Measurements from ENCODE around the gene LDB2.

LDB2 gene

DNA sequence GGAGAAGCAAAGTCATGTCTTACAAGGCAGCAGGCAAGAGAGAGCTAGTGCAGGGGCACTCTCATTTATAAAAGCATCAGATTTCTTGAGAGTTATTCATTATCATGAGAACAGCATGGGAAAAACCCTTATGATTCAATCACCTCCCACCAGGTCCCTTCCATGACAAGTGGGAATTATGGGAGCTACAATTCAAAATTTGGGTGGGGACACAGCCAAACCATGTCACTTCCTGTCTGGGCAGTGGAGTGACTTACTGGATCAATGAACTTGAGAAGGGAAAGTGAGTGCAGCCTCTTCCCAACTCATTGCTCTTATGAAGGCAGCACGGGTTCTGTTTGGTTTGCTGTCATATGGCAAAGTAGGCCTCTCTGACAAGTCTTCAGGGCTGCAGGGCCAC is 410.4 kb downstream of the LDB2 start:
- TF ChIP-seq, protein P1, sequence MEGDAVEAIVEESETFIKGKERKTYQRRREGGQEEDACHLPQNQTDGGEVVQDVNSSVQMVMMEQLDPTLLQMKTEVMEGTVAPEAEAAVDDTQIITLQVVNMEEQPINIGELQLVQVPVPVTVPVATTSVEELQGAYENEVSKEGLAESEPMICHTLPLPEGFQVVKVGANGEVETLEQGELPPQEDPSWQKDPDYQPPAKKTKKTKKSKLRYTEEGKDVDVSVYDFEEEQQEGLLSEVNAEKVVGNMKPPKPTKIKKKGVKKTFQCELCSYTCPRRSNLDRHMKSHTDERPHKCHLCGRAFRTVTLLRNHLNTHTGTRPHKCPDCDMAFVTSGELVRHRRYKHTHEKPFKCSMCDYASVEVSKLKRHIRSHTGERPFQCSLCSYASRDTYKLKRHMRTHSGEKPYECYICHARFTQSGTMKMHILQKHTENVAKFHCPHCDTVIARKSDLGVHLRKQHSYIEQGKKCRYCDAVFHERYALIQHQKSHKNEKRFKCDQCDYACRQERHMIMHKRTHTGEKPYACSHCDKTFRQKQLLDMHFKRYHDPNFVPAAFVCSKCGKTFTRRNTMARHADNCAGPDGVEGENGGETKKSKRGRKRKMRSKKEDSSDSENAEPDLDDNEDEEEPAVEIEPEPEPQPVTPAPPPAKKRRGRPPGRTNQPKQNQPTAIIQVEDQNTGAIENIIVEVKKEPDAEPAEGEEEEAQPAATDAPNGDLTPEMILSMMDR (IDR thresholded peaks at IDR 0.05; ENCODE audit: low read depth, low read length): no peak
- in situ Hi-C loops (cut with HindIII; ENCODE audit: low sequenced_read_pairs): no loop called here
- DNase-seq (ENCODE audit: low read depth, low spot score): no peak
- no peak overlapping the region for H3K4me3 ChIP-seq (ENCODE audit: low read depth, low read length)

DNA sequence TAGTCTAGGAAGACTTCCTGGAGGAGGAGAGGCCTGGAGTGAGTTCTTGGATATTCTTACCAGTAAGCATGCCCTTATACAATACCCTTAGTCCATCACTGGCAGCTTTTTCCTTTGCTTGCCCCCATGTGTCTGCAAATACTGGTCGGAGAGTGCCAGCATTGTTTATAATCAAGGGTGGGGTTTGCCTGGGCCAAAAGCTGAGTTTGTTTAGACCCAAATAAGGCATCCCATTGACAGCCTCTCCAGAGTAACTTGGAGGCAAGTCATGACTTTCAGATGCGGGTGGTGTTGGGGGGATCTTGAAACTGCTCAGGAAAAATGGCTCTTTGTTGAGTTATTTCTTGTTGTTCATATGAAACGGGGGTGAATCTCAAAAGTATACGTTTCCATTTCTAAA is 413.7 kb downstream of the LDB2 start:
- no peak overlapping the region for H3K4me3 ChIP-seq (ENCODE audit: low read depth, low read length)
- no peak for DNase-seq (ENCODE audit: low read depth, low spot score)
- TF ChIP-seq, protein P1 (IDR thresholded peaks at IDR 0.05; ENCODE audit: low read depth, low read length): no peak
- in situ Hi-C loops (cut with HindIII; ENCODE audit: low sequenced_read_pairs): no loop called here

DNA sequence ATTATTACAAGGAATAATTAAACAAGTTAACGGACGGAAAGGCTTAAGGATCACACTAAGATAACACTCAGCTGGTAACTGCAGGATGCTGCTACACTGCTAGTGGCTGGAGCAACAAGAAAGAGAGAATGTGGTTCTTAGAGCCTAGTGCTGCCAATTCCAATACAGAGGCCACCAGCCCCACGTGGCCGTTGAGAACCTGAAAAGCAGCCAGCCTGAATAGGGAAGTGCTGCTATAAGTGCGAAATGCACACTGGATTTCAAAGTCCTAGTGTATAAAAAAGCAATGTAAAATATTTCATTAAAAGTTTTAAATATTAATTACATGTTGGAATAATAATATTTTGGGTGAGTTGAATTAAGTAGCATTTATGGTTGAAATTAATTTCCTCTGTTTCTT is 414.9 kb downstream of the LDB2 start:
- DNase-seq (ENCODE audit: low read depth, low spot score): no peak
- in situ Hi-C loops (cut with HindIII; ENCODE audit: low sequenced_read_pairs): no loop called here
- H3K4me3 ChIP-seq (ENCODE audit: low read depth, low read length): no peak overlapping the region
- TF ChIP-seq, protein P1 (IDR thresholded peaks at IDR 0.05; ENCODE audit: low read depth, low read length): no peak

DNA sequence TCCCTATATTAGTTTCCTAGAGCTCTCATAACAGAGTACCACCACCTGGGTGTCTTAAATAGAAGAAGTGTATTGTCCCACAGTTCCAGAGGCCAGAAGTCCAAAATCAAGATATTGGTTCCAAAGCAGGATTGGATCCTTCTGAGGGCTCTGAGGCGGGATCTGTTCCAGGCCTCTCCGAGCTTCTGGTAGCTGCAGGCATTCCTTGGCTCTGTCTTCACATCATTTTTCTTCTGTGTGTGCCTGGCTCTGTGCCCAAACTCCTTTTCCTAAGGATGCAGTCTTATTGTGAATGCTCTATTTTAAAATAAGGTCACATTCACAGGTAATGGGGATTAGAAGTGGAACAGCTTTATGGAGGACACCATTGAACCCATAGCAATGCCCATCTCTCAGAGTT is 418.4 kb downstream of the LDB2 start:
- in situ Hi-C loops (cut with HindIII; ENCODE audit: low sequenced_read_pairs): no loop called here
- no peak for DNase-seq (ENCODE audit: low read depth, low spot score)
- no peak overlapping the region for H3K4me3 ChIP-seq (ENCODE audit: low read depth, low read length)
- TF ChIP-seq, protein P1 (IDR thresholded peaks at IDR 0.05; ENCODE audit: low read depth, low read length): no peak

DNA sequence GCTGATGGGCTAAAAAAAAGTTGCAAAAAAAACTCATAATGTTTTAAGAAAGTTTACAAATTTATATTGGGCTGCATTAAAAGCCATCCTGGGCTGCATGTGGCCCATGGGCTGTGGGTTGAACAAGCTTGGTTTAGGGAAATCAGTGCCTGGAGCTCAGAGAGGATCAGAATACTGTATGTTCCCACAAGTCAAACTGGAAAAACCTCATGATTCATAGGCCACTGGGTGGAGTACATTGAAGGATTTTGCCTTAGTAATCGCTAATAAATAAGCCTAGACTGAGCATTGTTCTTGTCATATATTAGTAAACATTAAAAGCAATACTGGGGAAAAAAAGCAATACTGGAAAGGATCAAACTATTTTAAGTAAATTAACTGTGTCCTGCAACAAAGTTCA is 425.9 kb downstream of the LDB2 start:
- TF ChIP-seq, protein P1 (IDR thresholded peaks at IDR 0.05; ENCODE audit: low read depth, low read length): no peak
- in situ Hi-C loops (cut with HindIII; ENCODE audit: low sequenced_read_pairs): no loop called here
- no peak overlapping the region for H3K4me3 ChIP-seq (ENCODE audit: low read depth, low read length)
- no peak for DNase-seq (ENCODE audit: low read depth, low spot score)

DNA sequence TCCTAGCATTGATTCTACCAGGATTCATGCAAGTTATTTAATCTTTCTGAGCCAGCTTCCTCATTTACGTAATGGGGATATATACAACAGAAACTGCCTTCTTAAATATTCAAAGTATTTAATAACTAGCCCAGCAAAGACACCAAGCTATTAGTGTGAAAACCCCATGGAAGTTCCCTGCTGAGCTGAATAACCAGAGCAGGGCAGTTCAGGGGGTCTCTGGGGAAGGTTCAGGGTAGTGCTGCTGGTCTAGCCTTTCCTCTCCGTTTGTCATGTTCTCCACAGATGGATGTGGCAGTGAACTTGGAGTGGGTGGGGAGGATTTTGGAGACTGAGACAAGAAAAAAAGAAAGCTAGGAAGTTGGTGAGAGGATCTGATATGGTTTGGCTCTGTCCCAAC is 431.4 kb downstream of the LDB2 start:
- H3K4me3 ChIP-seq (ENCODE audit: low read depth, low read length): no peak overlapping the region
- TF ChIP-seq, protein P1 (IDR thresholded peaks at IDR 0.05; ENCODE audit: low read depth, low read length): no peak
- in situ Hi-C loops (cut with HindIII; ENCODE audit: low sequenced_read_pairs): no loop called here
- DNase-seq (ENCODE audit: low read depth, low spot score): no peak

DNA sequence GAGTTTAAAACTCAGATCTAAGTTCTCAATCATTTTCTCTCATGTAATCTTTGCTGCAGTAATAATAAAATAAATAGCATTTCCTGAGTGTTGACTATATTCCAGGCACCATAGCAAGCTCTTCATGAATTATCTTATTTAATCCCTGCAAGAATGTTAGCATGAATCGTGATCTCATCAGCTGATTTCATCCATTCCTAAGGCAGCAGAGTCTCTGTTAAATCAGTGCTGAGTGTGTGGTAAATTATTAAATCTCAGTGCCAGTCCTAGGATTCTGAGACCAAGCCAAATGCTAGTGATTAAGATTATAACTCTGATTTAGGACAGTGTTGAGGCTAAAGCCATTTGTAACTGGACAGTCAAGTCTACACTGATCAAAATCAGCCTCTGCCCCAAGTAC is 431.9 kb downstream of the LDB2 start:
- in situ Hi-C loops (cut with HindIII; ENCODE audit: low sequenced_read_pairs): no loop called here
- TF ChIP-seq, protein P1 (IDR thresholded peaks at IDR 0.05; ENCODE audit: low read depth, low read length): no peak
- DNase-seq (ENCODE audit: low read depth, low spot score): no peak
- no peak overlapping the region for H3K4me3 ChIP-seq (ENCODE audit: low read depth, low read length)
